SK-N-SH (cell line): ENCODE measurements around the gene ZNF366. TPM values are rescaled to one million over a fixed set of nuclear protein-coding genes. Genes with fewer than 3 reads are reported as not detected.

ENCODE experiments used
- CTCF ChIA-PET: fragments of 300-600, 350-600 bp; formaldehyde crosslinking; extraction: SDS; loops from one replicate; lab custom pipeline; 2021; lab: Yijun Ruan, JAX
- POLR2A ChIA-PET: fragments of 350-600 bp; sonication (Branson Sonifier 250); formaldehyde crosslinking; extraction: SDS; loops from one replicate; lab custom pipeline; 2020; ENCODE audit warnings: antibody characterized with exemption, inconsistent platforms; lab: Yijun Ruan, JAX
- DNase-seq: peaks from one replicate; pipeline ENCODE4 v3.0.0; 2012
- H2AFZ ChIP-seq: fragments of 200-600 bp; sonication (generic); 2 replicates; pipeline ENCODE4 v1.8.1; 2016; ENCODE audit warnings: antibody characterized with exemption, mild to moderate bottlenecking, low read depth
- H3F3A ChIP-seq: fragments of 200-600 bp; sonication (generic); replicated peaks from 2 replicates; pipeline ENCODE3; 2016; ENCODE audit warnings: antibody characterized with exemption, mild to moderate bottlenecking; ENCODE audit not compliant: insufficient read depth
- H3K27ac ChIP-seq, 2 experiments: fragments of 200-500 bp in 1 of 2; fragments of 200-600 bp in 1 of 2; sonication (Bioruptor generic) in 1 of 2; sonication (generic), shearing (Covaris generic) in 1 of 2; 2 replicates each; pipeline versions ENCODE4 v1.5.1 to v1.6.1; 2014 to 2016; ENCODE audit warnings: low read depth in 2 of 2, inconsistent platforms in 1 of 2, low read length in 1 of 2, mild to moderate bottlenecking in 1 of 2, mixed read lengths in 1 of 2
- H3K27me3 ChIP-seq: fragments of 200-600 bp; sonication (generic), shearing (Covaris generic); 2 replicates; pipeline ENCODE4 v1.6.1; 2016; ENCODE audit warnings: mixed run types; ENCODE audit not compliant: insufficient read depth
- H3K36me3 ChIP-seq, 2 experiments: fragments of 200-500 bp in 1 of 2; fragments of 200-600 bp in 1 of 2; sonication (Bioruptor generic) in 1 of 2; sonication (generic) in 1 of 2; replicated peaks in 1 of 2; 2 replicates each; pipeline versions ENCODE3 to v1.5.1; 2014 to 2016; ENCODE audit warnings: low read length in 1 of 2, mild to moderate bottlenecking in 1 of 2; ENCODE audit not compliant: insufficient read depth in 2 of 2, control insufficient read depth in 1 of 2
- H3K4me1 ChIP-seq, 2 experiments: fragments of 200-500 bp in 1 of 2; fragments of 200-600 bp in 1 of 2; sonication (Bioruptor generic) in 1 of 2; sonication (generic), shearing (Covaris generic) in 1 of 2; 2 replicates each; pipeline versions ENCODE4 v1.5.1 to v1.6.1; 2014 to 2016; ENCODE audit warnings: low read depth in 1 of 2, low read length in 1 of 2, mixed run types in 1 of 2; ENCODE audit not compliant: insufficient read depth in 2 of 2, control insufficient read depth in 1 of 2
- H3K4me2 ChIP-seq: fragments of 200-600 bp; sonication (generic), shearing (Covaris generic); 2 replicates; pipeline ENCODE4 v1.6.1; 2017; ENCODE audit warnings: mixed run types
- H3K4me3 ChIP-seq, 2 experiments: fragments of 200-500 bp in 1 of 2; fragments of 200-600 bp in 1 of 2; sonication (Bioruptor generic) in 1 of 2; sonication (generic), shearing (Covaris generic) in 1 of 2; 2 replicates each; pipeline versions ENCODE4 v1.5.1 to v1.8.1; 2014 to 2016; ENCODE audit warnings: low read depth in 2 of 2, inconsistent platforms in 1 of 2, low read length in 1 of 2, mild to moderate bottlenecking in 1 of 2, mixed read lengths in 1 of 2, moderate library complexity in 1 of 2
- H3K79me2 ChIP-seq: fragments of 200-600 bp; sonication (generic); 2 replicates; pipeline ENCODE4 v1.8.1; 2017; ENCODE audit warnings: mild to moderate bottlenecking; ENCODE audit not compliant: insufficient read depth
- H3K9ac ChIP-seq: fragments of 200-600 bp; sonication (generic); 2 replicates; pipeline ENCODE4 v1.6.1; 2017; ENCODE audit warnings: mixed run types
- H3K9me2 ChIP-seq: fragments of 200-600 bp; sonication (generic); 2 replicates; pipeline ENCODE4 v1.6.1; 2017; ENCODE audit warnings: mixed run types
- H3K9me3 ChIP-seq: fragments of 200-600 bp; sonication (generic); 2 replicates; pipeline ENCODE4 v1.6.1; 2017; ENCODE audit warnings: mixed run types, mild to moderate bottlenecking, moderate library complexity
- H4K20me1 ChIP-seq: fragments of 200-600 bp; sonication (generic); 2 replicates; pipeline ENCODE4 v1.6.1; 2017; ENCODE audit warnings: mild to moderate bottlenecking, mixed run types; ENCODE audit not compliant: insufficient read depth
- ELF1 ChIP-seq: IDR thresholded peaks from 2 replicates; pipeline ENCODE4 v1.4.0; 2012
- EZH2phosphoT487 ChIP-seq: fragments of 200-600 bp; sonication (generic); IDR thresholded peaks from 2 replicates; pipeline ENCODE4 v1.6.1; 2017; ENCODE audit warnings: low read depth, mixed run types, mild to moderate bottlenecking, antibody characterized with exemption, moderate library complexity, borderline replicate concordance
- FOSL2 ChIP-seq: IDR thresholded peaks from 2 replicates; pipeline ENCODE4 v1.4.0; 2012; ENCODE audit warnings: low read depth, mild to moderate bottlenecking, moderate library complexity, borderline replicate concordance
- FOXM1 ChIP-seq: IDR thresholded peaks from 2 replicates; pipeline ENCODE4 v1.4.0; 2012; ENCODE audit warnings: low read depth, mild to moderate bottlenecking
- IRF3 ChIP-seq: fragments of 150-350 bp; IDR thresholded peaks from 2 replicates; pipeline ENCODE4 v1.6.1; 2016; ENCODE audit warnings: mild to moderate bottlenecking, low read depth, low read length
- NFIC ChIP-seq: IDR thresholded peaks from 2 replicates; pipeline ENCODE4 v1.4.0; 2012; ENCODE audit warnings: borderline replicate concordance
- NRF1 ChIP-seq: IDR thresholded peaks from 2 replicates; pipeline ENCODE4 v1.6.1; 2012; ENCODE audit warnings: low read depth, mild to moderate bottlenecking, low read length
- PBX3 ChIP-seq: IDR thresholded peaks from 2 replicates; pipeline ENCODE4; 2012
- POLR2AphosphoS5 ChIP-seq: IDR thresholded peaks from 2 replicates; pipeline ENCODE4 v1.6.1; 2012; ENCODE audit warnings: low read depth, low read length
- RAD21 ChIP-seq: IDR thresholded peaks from 2 replicates; pipeline ENCODE4 v1.6.1; 2012; ENCODE audit warnings: mild to moderate bottlenecking, low read length
- RCOR1 ChIP-seq: fragments of 150-350 bp; IDR thresholded peaks from 2 replicates; pipeline ENCODE4 v1.6.1; 2017; ENCODE audit warnings: antibody characterized with exemption, low read length
- REST ChIP-seq: IDR thresholded peaks from 2 replicates; pipeline ENCODE4 v1.6.1; 2012; ENCODE audit warnings: mild to moderate bottlenecking, low read depth, low read length, moderate library complexity
- RFX5 ChIP-seq: IDR thresholded peaks from 2 replicates; pipeline ENCODE4 v1.6.1; 2012; ENCODE audit warnings: mild to moderate bottlenecking, improper control_type of control experiment, low read length
- RXRA ChIP-seq: IDR thresholded peaks from 2 replicates; pipeline ENCODE4 v1.4.0; 2012; ENCODE audit warnings: low read depth, mild to moderate bottlenecking, borderline replicate concordance
- SIN3A ChIP-seq: IDR thresholded peaks from 2 replicates; pipeline ENCODE4 v1.6.1; 2012; ENCODE audit warnings: low read depth, mild to moderate bottlenecking, low read length, moderate library complexity, borderline replicate concordance
- SMC3 ChIP-seq: IDR thresholded peaks from 2 replicates; pipeline ENCODE4 v1.6.1; 2012; ENCODE audit warnings: low read depth, low read length, improper control_type of control experiment
- TEAD4 ChIP-seq: IDR thresholded peaks from 2 replicates; pipeline ENCODE4 v1.4.0; 2012; ENCODE audit warnings: mild to moderate bottlenecking, borderline replicate concordance; ENCODE audit not compliant: insufficient read depth
- YY1 ChIP-seq: IDR thresholded peaks from 2 replicates; pipeline ENCODE4 v1.4.0; 2012; ENCODE audit warnings: low read depth, mild to moderate bottlenecking
- WGBS: methylation state at CpG from one replicate; pipeline ENCODE4 v1.1.6; 2017; ENCODE audit warnings: low lambda C conversion rate; 5-methylcytosine and 5-hydroxymethylcytosine counted together
- polyA plus RNA-seq, 3 experiments: library from polyadenylated mRNA; depleted of rRNA; stranded (reverse); fragments of >200 nt; gene quantifications; 2 replicates each; pipeline ENCODE4 v1.2.3, GENCODE V29; 2012

The ZNF366 gene
- polyA plus RNA-seq, 1 of the 3 experiments (the other 2 are of a cell fraction): not detected

- POLR2A ChIA-PET: no interaction called here
- CTCF ChIA-PET: interaction anchor here (1.2 to 1.3 kb wide), 2 partner anchors 24 to 62 kb away, joined by 3 read pairs; no protein-coding TSS in a partner anchor
- Histone ChIP-seq H3K9me3 (0 out of 2 replicates have a peak, but pooled peaks cover 3% of the 10 kb centered on the region), H4K20me1 (no peaks in the 10 kb centered on the region), H3F3A (no peaks in the 10 kb centered on the region), H2AFZ (no peak overlapping the region), H3K9me2 (no peaks in the 10 kb centered on the region), H3K36me3 (no peaks in the 10 kb centered on the region), H3K4me1 (no peaks in the 10 kb centered on the region), H3K79me2 (no peaks in the 10 kb centered on the region), H3K4me3 (no peak overlapping the region), H3K27ac (no peak overlapping the region), H3K27me3 (no peaks in the 10 kb centered on the region), H3K4me2 (no peak overlapping the region), H3K9ac (no peak overlapping the region)
- DNase-seq: no peak
- WGBS: 86% methylated on average over 12 of the region's 12 CpGs
- no peak for TF ChIP-seq EZH2phosphoT487
- TF ChIP-seq RXRA: no peak
- no peak for TF ChIP-seq RAD21
- TF ChIP-seq SMC3: no peak
- no peak for TF ChIP-seq RFX5
- TF ChIP-seq NRF1: no peak
- TF ChIP-seq YY1: no peak
- TF ChIP-seq FOXM1: no peak
- TF ChIP-seq RCOR1: no peak
- no peak for TF ChIP-seq PBX3
- TF ChIP-seq ELF1: no peak
- TF ChIP-seq TEAD4: no peak
- no peak for TF ChIP-seq IRF3
- TF ChIP-seq FOSL2: no peak
- TF ChIP-seq SIN3A: no peak
- TF ChIP-seq POLR2AphosphoS5: no peak
- no peak for TF ChIP-seq REST
- no peak for TF ChIP-seq NFIC
Measured at GRCh38 chr5:72518001-72518683, 10.9 kb upstream of the ZNF366 start.
